Activated CD8-positive, alpha-beta memory T cell treated with anti-CD3 and anti-CD28 coated beads, Interleukin-2, amount 50 U/mL, for 4 hours (primary cell): Measurements from ENCODE around the gene GHRH.

Experiments used
- DNase-seq: peaks from one replicate; pipeline ENCODE4 v3.0.0-alpha.2; 2020

The GHRH gene

GRCh38 chr20:37259865-37260264 lies 1.7 kb downstream of the GHRH start:
- no peak for DNase-seq

- DNase-seq = no peak
These were observed 2.6 kb downstream of the GHRH start for GRCh38 chr20:37259031-37259430.

- no peak for DNase-seq
These were observed 3.6 kb downstream of the GHRH start for GRCh38 chr20:37257988-37258387.

- no peak for DNase-seq
These were observed 4.1 kb downstream of the GHRH start for GRCh38 chr20:37257530-37257929.

- DNase-seq = no peak
These were observed 5.3 kb downstream of the GHRH start for GRCh38 chr20:37256286-37256685.

GRCh38 chr20:37254114-37254878 lies 7.3 kb downstream of the GHRH start:
- DNase-seq = no peak

GRCh38 chr20:37253087-37253486 lies 8.5 kb downstream of the GHRH start:
- no peak for DNase-seq

- DNase-seq = no peak
These were observed 9.7 kb downstream of the GHRH start for GRCh38 chr20:37251825-37252477.

GRCh38 chr20:37249304-37249703 lies 12.3 kb downstream of the GHRH start:
- no peak for DNase-seq

- DNase-seq = no peak
These were observed 14.1 kb downstream of the GHRH start for GRCh38 chr20:37247547-37247946.

GRCh38 chr20:37246736-37247135 lies 14.9 kb downstream of the GHRH start:
- DNase-seq = no peak

GRCh38 chr20:37245216-37246150 lies 16.1 kb downstream of the GHRH start:
- DNase-seq = no peak

GRCh38 chr20:37244572-37244957 lies 17.0 kb downstream of the GHRH start:
- DNase-seq = no peak

GRCh38 chr20:37243937-37244571 lies 17.6 kb downstream of the GHRH start:
- no peak for DNase-seq

- no peak for DNase-seq
These were observed 18.3 kb downstream of the GHRH start for GRCh38 chr20:37243076-37243936.

GRCh38 chr20:37242503-37242902 lies 19.1 kb downstream of the GHRH start:
- DNase-seq = no peak

- DNase-seq = no peak
These were observed 21.1 kb downstream of the GHRH start for GRCh38 chr20:37240337-37241067.

GRCh38 chr20:37238935-37239451 lies 22.6 kb downstream of the GHRH start:
- no peak for DNase-seq

- no peak for DNase-seq
These were observed 23.2 kb downstream of the GHRH start for GRCh38 chr20:37238426-37238825.

- no peak for DNase-seq
These were observed 24.0 kb downstream of the GHRH start for GRCh38 chr20:37237656-37238055.

GRCh38 chr20:37236462-37236861 lies 25.2 kb downstream of the GHRH start:
- DNase-seq = no peak
